HG02970 (cell line): Measurements from ENCODE around the gene ATP2C1.
"Not testable (repeated sequence)": the region's sequence is repeated elsewhere in the genome, so short reads cannot be mapped to it uniquely, and the experiment has no call there.

ENCODE experiments used
- ATAC-seq: cut with Tn5 transposase; IDR thresholded peaks from one replicate; pipeline ENCODE4 v1.9.1; 2021; ENCODE audit warnings: mild to moderate bottlenecking, moderate library complexity, moderate number of reproducible peaks; ENCODE audit not compliant: unreplicated experiment, low FRiP score

The ATP2C1 gene

DNA sequence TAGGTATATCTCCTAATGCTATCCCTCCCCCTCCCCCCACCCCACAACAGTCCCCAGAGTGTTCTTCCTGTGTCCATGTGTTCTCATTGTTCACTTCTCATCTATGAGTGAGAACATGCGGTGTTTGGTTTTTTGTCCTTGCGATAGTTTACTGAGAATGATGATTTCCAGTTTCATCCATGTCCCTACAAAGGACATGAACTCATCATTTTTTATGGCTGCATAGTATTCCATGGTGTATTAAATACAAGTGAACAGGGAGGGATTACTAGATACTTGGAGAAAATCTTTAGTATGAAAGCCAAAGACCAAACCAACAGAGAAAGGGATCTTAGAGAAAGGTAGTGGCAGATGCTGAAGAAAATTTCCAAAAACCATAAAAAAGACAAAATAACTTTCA is 78.7 kb downstream of the ATP2C1 start:
- ATAC-seq, result not testable (repeated sequence)

DNA sequence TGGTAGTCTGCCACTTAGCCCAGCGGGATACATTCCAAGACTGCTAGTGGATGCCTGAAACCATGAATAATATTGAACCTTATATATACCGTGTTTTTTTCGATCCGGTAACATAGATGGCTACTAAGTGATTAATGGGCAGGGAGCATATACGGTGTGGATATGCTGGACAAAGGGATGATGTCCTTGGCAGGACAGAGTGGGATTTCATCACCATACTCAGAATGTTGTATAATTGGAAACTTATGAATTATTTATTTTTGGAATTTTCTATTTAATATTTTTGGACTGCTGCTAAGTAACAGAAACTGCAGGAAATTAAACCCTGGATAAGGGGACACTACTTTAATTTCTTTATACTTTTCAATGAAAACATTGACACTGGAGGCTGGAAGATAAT is 79.5 kb downstream of the ATP2C1 start:
- ATAC-seq, result no peak

DNA sequence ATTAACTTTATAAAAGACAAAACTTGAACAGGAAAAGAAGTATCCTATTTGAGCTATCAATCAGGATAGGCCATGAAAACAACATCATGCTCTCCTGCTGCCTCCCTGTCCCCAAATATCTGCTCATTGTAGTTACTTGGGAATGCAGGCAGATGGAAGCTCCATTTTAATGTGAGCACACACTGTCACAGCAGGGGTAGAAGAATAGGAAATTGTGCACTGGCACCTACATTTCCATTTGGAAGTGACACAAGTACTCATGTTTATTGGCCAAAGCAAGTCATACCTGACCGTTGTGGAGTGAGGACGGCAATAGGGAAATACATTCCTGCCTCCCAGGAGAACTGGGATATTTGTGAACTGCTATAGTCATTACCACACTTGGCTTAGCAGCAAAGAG is 80.3 kb downstream of the ATP2C1 start:
- no peak for ATAC-seq

DNA sequence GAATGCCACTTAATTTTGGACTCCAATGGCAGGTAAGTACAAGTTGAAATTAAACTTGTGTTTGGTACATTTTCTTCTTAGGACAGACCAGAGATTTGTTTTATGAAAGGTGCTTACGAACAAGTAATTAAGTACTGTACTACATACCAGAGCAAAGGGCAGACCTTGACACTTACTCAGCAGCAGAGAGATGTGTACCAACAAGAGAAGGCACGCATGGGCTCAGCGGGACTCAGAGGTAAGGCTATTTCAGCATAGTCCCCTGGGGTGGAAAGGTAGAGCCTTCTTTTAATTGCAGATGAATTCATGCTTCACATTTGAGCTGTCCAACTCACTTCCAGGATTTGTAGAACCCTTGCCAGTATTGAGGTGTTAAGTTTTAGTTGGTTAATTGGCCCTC is 81.4 kb downstream of the ATP2C1 start:
- ATAC-seq, result no peak

DNA sequence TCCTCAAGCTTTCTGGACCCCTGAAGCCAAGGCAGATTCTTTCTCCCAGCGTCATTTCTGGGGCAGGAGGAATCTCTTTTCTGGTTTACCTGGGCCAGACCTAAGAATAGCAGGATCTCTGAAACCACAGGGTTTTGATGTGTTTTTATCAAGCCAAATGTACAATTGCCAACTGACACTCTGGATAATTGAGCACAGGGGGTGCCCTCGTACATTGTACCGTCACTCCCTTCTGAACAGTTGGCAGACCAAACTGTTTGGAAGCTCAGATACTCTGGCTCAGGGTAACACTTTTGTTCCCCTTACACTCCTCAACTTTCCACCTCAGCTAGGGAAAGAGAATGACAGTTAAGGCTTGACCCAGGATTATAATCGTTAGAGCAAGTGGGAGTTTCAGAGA is 82.8 kb downstream of the ATP2C1 start:
- ATAC-seq, result no peak

DNA sequence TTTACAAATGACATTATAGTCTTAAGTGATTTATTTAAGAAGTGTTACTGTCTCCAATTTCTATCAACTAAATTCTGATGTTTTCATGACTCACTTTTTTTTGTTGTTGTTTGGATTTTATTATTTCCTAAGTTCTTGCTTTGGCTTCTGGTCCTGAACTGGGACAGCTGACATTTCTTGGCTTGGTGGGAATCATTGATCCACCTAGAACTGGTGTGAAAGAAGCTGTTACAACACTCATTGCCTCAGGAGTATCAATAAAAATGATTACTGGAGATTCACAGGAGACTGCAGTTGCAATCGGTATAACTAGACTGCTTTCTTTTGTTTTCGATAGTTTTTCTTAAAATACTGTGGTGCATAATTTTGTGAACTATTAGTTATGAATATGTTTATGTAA is 85.2 kb downstream of the ATP2C1 start:
- ATAC-seq, result no peak

DNA sequence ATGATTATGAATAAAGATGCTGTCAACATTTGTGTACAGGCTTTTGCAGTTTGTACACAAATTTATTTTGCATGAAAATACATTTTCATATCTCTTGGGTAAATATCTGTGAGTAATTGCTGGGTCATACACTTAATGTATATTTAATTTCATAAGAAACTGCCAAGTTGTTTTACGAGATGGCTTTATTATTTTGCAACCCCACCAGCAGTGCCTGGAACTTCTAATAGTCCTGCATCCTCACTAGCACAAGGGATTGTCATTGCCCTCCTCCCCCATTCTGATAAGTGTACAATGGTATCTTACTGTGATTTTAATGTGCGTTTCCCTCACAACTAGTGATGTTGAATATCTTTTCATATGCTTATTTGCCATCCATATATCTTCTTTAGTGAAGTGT is 87.6 kb downstream of the ATP2C1 start:
- no peak for ATAC-seq

DNA sequence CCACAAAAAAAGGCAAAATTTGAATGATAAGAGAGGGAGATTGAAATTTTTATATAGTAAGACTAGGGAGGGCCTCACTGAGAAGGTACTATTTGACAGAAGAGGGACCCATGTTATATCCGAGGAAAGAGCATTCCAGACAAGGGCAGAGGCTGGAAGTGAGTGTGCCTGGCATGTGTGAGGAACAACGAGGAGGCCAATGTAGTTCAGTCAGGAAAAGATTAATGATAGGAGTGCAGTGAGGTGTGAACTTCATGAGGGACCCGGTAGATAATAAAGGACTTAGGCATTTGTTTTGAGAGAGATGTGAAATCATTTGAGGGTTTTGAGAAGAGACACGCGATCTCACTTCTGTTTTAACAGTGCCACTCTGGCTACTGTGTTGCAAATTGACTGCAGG is 96.4 kb downstream of the ATP2C1 start:
- no peak for ATAC-seq

DNA sequence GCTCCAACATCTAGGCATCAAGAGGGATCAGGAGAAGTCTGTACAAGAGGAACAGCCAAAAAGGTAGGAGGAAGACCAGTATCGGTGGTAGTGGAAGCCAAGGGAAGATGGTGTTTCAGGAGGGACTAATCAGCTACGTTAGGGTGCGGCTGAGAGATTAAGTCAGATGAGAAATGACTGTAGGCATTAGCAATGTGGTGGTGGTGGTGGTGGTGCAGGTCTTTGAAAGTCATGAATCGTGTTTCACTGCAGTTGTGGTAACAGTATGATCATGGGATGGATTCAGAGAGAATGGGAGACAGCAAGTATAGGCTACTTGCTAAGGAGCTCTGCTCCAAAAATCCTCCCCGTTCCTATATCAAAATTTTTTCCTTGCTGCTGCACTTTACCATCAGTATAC is 97.2 kb downstream of the ATP2C1 start:
- ATAC-seq, result no peak

DNA sequence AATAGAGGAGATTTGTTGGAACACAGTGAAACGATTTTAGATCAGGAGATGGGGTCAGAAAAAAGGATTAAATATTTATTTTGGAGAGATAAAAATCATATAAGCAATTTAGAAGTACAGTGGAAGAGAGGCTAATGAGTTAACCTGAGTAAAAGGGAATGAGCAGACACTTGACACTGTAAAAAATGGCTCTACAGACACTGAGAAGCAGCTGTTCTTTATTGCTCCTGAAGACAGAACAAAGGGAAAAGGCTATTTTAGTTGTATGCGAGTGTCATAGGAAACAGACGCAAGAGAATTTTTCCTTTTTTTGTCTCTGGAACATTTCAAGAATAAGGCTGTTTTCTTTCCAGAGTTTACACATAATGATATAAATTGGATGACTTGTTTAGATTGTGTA is 98.5 kb downstream of the ATP2C1 start:
- no peak for ATAC-seq

DNA sequence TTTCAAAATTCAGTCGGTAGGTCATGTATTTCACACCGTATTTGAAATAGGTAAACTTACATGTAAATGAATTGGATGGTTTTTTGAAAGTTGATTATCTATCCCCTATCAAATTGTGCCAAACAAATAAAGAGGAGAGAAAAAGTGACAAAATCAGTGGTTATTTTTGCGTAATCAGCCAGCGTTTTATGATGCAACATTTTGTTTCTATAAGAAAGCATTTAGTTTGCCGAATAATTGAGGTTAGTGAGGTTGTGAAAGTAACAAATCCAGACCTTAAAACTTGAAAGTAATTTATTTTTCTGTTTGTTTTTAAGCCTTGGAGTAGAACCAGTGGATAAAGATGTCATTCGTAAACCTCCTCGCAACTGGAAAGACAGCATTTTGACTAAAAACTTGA is 103.4 kb downstream of the ATP2C1 start:
- no peak for ATAC-seq

DNA sequence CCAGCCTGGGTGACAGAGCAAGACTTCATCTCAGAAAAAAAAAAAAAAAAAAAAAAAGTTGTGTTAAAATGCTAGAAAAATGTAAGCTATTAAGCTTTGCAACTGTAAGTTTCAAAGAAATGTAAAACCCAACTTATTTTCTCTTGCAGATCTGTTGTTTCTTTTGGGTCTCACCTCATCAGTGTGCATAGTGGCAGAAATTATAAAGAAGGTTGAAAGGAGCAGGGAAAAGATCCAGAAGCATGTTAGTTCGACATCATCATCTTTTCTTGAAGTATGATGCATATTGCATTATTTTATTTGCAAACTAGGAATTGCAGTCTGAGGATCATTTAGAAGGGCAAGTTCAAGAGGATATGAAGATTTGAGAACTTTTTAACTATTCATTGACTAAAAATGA is 107.2 kb downstream of the ATP2C1 start:
- ATAC-seq, result no peak

DNA sequence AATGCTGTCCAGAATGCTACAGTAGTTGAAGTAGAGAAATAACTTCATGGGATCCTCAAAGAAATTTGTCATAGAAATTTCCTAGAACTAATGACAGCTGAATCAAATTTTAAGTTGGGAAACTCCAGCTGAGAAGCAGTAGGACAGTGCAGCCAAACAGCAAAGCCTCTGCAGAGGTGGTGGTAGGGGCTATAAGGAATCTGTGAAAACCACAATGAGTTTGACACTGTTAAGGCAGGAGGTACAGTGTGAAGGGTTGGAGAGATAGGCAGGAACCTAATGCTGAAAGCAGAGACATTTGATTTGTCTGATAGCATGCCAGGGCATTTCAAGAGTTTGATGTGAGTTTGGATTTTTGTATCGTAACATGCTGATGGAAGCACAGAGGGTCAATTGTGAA is 110.7 kb downstream of the ATP2C1 start:
- ATAC-seq, result no peak

DNA sequence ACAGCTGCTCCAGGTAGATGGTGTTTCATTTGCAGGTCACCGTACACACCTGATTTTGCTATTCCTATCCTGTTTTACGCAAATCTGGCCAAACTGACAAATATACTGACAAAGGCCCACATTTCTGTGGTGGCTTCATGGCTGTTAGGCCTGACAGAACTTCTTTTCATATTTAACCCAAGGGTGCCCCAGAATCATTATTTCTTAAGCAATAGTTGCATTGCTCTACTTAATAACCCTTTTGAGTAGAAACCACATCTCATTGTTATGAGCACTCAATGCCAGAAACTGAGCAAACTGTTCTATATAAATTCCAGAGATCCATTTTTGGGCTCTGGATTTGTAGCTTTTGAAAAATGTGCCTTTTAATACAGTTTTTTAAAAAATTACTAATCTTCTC is 113.4 kb downstream of the ATP2C1 start:
- no peak for ATAC-seq

DNA sequence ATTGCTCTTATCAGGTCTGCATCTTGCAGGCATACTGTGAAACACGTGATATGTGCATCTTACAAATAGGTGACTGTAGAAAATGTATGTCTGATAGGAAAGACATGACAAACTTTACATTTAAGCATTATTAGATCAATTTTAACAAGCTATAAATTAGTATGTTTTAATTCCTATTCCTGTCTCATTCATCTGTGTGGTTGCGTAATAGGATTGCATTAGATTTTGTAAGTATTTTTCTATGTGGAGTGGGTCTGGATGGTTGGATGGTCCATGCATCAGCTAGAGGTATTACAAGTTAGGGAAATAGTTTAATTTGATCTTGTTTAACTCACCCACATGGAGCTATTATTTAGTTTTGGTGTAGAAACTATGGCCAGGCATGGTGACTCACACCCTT is 113.9 kb downstream of the ATP2C1 start:
- no peak for ATAC-seq

DNA sequence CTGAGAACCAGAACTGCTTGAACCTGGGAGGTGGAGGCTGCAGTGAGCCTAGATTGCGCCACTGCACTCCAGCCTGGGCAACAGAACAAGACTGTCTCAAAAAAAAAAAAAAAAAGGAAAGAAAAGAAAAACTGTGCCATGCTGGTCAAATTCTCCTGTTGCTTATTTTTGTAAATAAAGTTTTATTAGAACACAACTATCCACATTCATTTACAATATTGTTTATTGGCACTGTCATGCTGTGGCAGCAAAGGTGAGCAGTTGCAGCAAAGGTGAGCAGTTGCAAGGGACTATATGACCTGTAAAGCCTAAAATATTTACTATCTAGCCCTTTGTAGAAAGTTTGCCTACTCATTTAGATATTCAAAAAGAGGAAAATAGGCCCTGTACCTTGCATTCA is 114.4 kb downstream of the ATP2C1 start:
- no peak for ATAC-seq

DNA sequence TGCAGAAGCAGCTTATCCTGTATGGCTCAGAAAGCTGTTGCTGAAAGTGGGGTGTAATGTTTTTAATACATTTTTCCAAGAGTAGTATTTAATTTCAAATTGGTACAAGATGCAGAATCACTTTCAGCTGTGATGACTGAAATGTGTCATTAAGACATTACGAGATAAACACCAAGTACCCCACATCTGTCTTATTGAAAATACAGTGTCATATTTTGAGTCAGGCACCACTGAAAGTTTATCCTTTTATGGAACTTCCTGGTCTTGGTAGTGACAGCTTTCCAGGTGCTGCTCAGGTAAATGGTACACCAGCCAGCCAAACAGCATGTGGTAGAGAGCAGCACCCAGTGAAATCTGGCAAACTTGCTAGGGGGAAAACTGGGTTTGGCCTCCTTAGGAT is 115.8 kb downstream of the ATP2C1 start:
- ATAC-seq, result no peak

DNA sequence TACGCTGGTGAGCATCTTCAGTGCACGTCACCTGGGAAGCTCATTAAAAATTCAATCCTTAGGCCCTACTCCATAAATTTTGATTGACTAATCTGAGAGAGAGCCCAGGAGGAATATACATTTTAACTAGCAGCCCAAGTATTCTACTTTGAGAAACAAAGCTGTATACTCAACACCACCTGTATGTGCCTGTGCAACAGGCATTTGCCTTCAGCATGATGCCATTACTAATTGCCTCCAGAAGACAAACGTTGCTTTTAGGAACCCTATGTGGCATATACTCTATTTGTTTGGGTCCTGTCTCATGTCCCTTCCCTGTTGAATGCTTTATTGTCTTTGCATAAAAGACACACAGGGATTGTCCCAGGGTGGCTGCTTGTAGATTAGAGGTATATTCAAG is 125.1 kb downstream of the ATP2C1 start:
- ATAC-seq, result no peak

DNA sequence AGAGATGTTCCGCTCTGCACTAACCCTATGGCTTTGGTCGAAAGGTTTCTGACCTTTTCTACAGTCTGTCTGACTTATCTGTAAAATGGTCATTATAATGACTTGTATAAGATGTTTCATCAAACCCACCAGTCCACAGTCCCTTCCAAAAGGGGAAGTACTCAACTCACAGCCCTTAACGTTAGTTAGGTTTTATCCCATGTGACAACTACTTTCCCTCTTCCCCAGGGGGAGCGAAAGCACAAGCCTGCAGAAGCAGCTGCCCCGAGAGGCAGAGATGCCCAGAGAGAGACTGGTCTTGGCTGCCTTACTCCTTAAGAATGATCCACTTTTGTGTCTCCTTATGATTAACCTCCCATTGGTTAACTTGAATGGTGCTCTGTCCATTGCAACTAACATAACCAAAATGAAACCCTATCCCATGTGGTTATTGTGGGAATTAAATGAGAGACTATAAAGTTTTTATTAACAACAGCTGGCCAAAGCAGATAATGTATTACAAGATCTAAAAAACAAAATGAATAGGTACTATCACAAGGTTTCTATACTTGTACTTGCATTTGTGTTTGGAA is 126.3 kb downstream of the ATP2C1 start:
- no peak for ATAC-seq

DNA sequence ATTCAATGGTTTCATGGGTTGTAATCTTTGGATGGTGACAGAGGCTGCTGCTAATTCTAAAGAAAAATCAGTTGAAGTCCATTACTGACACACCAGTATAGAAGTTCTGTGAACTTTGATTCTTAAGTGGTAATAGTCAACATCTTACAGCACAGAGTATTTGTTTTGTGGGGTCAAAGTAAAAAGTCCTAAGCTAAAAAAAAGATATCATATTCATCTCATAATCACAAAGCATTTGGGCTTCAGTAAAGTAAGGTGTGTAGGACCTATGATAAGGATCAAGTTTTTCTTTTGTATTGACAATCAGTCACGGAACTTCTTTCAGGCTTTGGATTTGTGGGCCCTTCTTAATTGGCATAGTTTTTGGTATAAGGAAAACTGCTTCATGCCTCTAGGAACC is 131.7 kb downstream of the ATP2C1 start:
- no peak for ATAC-seq

DNA sequence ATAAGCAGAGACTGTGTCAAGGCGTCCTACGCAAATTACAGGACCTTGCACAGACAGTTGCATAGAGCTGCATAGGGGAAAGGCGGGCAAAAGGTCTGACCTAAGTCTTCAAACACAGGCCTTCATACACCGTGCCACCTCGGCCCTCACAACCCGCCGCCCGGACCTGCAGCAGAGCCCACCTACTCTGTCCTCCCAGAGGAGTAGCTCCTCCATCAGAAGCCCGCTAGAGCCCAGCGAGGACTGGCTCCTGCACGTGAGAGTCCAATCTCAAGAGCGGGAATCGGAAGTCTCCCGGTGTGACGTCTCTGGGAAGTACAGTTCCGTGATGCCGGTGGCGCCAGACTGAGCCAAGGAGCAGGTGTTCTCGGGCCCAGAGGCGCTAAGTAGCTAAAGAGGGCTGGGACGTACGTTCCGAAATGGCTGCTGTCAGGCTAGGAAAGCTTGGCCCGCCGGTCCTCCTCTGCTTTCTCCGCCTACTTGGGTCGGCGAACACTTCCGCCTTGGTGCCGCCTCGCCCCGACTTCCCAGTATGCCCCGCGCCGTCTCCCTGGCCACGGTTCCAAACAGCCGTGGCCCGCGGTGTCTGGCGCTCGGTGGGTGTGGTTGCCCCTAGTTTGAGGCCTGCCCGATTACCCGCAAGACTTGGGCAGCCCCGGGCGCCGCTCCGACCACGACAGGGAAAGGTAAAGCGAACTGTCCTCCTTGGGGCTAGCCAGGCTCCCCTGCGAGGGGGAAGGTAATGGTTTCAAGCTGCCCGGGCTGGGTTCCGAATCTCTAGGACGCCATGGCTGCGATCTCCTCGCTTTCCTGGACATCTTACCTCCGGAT is 132.7 kb downstream of the ATP2C1 start, which contains the start of the genes ASTE1 and NEK11:
Gene ASTE1 (minus strand): TSS at position 505 of the 831 bp plus-strand sequence. CDS start 1,519 bp downstream, outside the sequence.
Gene NEK11 (plus strand): TSS at position 557 of the 831 bp plus-strand sequence. CDS start 2,832 bp downstream, outside the sequence.
- peak; percentile 98 for ATAC-seq

DNA sequence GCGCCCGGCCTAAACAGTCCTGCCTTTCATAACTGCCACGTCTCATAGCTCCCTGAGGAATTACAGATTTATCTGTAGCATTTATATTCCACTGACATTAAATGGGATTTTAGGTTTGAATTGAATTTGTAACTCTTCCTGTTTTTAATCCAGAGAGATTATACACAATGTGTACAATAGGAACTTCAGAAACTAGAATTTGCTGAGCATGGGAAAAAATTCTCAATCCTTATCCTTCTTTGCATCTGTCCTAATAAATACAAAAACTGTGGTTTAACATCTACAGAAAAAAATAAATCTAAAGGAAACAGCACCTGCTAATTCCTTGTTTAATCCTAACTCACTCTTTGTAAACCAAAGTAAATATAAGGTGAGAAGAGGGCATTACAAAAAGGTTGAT is 135.0 kb downstream of the ATP2C1 start:
- no peak for ATAC-seq
